ENCODE measurements around the gene CDK18.

Gene CDK18

DNA sequence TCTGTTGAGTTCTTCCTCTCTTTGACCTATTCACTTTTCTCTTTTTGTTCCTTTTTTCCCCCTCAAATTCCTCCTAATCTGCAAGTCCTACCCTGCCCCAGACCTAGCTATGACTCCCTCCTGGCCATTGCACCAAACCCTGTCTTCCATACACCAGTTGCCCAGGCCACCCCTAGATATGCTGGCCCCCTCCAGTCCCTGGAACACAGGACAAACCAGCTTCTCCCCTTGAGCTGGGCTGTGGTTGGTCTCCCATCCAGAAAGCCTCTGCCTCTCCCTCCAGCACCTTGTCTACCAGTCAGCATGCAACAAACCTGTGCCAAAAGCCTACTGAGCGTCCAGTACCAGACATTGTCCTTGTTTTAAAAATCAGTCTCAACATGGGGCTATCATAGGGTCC is 68.0 kb downstream of the CDK18 start:
- Mint-ChIP-seq H3K4me3 (no peak overlapping the region), H3K9me3 (no peaks in the 10 kb centered on the region), H3K27ac (no peak overlapping the region), H3K27me3 (ENCODE audit: low read depth, poor library complexity) (peaks cover 92% of the 10 kb centered on the region), H3K4me1 (peaks cover 22% of the 10 kb centered on the region), H3K36me3 (ENCODE audit: low read depth) (no peaks in the 10 kb centered on the region)
- TF ChIP-seq, protein P1, sequence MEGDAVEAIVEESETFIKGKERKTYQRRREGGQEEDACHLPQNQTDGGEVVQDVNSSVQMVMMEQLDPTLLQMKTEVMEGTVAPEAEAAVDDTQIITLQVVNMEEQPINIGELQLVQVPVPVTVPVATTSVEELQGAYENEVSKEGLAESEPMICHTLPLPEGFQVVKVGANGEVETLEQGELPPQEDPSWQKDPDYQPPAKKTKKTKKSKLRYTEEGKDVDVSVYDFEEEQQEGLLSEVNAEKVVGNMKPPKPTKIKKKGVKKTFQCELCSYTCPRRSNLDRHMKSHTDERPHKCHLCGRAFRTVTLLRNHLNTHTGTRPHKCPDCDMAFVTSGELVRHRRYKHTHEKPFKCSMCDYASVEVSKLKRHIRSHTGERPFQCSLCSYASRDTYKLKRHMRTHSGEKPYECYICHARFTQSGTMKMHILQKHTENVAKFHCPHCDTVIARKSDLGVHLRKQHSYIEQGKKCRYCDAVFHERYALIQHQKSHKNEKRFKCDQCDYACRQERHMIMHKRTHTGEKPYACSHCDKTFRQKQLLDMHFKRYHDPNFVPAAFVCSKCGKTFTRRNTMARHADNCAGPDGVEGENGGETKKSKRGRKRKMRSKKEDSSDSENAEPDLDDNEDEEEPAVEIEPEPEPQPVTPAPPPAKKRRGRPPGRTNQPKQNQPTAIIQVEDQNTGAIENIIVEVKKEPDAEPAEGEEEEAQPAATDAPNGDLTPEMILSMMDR (IDR thresholded peaks at IDR 0.05), result no peak
- DNase-seq, result no peak

DNA sequence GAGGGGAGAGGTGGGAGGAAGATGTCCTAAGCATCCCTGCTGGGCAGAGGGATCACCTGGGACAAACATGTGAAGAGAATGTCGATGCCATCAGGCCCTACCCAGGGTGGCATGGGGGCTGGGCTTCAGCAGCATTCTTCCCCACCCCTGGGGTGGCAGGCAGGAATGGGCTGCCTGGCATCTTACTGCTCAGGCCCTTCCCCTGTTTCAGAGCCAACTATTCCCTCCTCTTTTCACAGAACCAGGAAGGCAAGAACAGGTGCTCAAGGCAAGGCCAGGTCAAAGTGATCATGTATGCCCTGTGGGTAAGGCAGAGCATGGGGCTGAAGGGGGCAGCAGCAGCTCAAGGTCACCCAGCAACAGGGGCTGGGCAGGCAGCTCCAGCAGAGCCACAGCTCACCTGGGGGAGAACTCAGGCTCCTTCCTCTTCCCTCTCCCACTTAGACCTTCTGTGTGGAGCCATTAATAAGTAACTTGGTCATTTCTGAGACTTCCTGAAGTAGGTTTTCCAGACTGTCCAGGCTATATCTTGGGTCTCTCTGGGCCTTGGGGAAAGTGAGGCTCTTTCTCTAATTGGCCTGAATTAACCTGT is 70.9 kb downstream of the CDK18 start:
- Mint-ChIP-seq H3K27me3 (ENCODE audit: low read depth, poor library complexity) (peaks cover 85% of the 10 kb centered on the region), H3K27ac (no peak overlapping the region), H3K9me3 (no peaks in the 10 kb centered on the region), H3K4me3 (no peak overlapping the region), H3K36me3 (ENCODE audit: low read depth) (no peaks in the 10 kb centered on the region), H3K4me1 (peaks cover 27% of the 10 kb centered on the region)
- TF ChIP-seq, protein P1 (IDR thresholded peaks at IDR 0.05), result no peak
- no peak for DNase-seq

DNA sequence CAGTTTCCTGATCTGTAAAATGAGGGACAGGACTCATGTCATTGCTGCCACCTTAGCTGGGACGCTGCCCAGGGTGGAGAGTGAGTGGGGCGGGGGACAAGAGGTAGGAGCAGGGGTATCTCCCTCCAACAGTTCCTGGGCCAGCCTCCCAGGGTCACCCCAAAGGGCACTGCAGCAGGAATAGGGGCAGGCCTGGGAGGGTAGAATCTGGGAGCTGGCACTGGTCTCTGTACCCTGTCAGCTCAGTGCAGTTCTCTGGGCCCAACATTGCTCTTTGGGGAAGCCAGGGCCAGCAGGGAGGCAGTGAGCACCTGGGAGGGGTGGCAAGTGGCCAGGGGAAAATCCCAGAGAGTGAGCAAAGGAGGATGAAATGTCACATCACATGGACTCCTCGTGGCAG is 71.5 kb downstream of the CDK18 start:
- Mint-ChIP-seq H3K27ac (no peak overlapping the region), H3K9me3 (no peaks in the 10 kb centered on the region), H3K4me1 (peaks cover 27% of the 10 kb centered on the region), H3K27me3 (ENCODE audit: low read depth, poor library complexity) (peaks cover 83% of the 10 kb centered on the region), H3K36me3 (ENCODE audit: low read depth) (no peaks in the 10 kb centered on the region), H3K4me3 (no peak overlapping the region)
- DNase-seq, result no peak
- TF ChIP-seq, protein P1 (IDR thresholded peaks at IDR 0.05), result no peak

DNA sequence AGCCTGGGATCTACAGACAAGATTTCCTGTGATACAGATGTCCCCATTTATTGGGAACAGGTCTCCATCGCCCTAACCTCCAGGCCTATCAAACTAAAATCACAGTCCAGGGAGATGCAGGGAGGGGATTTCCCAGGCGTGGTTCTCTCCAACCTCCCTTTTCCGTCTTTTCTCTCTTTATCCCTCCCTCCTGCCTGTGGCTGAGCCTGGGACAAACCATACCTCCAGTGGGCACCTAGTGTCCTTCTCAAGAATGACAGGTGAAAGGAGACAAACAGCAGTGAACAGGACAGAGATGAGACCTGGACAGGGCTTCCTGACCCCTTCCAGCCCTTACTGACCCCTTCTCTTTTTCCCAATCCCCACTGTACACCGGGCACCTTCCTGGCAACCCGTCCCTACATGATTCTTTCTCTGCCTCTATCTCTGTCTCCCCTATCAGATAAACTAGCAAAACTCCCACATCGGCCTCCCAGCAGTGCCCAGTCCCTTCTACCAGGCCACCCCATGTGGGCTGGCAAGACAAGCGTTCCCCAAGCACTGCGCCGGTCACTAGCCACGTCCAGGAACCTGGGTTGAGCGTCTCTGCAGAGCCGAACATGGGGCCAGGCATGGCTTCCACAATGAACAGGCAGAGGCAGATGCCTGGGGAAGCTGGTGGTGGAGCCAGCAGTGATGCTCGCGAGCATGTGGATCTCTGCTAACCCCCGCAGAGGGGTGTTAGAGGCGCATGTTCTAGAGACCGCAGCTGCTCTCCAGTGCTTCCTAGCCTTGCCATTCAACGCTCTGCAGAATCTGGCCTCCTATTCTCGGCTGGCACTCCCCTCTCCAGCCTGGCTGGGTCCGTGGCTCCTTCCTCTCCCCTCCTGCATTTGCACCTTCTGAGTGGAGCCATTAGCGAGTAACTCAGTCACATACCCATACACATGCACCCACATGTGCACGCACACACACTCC is 72.6 kb downstream of the CDK18 start:
- H3K36me3 Mint-ChIP-seq (ENCODE audit: low read depth), result no peaks in the 10 kb centered on the region
- TF ChIP-seq, protein P1 (IDR thresholded peaks at IDR 0.05), result no peak
- no peak overlapping the region for H3K27ac Mint-ChIP-seq
- H3K27me3 Mint-ChIP-seq (ENCODE audit: low read depth, poor library complexity), result peaks cover 84% of the 10 kb centered on the region
- no peak for DNase-seq
- peaks cover 18% of the 10 kb centered on the region for H3K4me1 Mint-ChIP-seq
- H3K9me3 Mint-ChIP-seq, result no peaks in the 10 kb centered on the region
- H3K4me3 Mint-ChIP-seq, result no peak overlapping the region

DNA sequence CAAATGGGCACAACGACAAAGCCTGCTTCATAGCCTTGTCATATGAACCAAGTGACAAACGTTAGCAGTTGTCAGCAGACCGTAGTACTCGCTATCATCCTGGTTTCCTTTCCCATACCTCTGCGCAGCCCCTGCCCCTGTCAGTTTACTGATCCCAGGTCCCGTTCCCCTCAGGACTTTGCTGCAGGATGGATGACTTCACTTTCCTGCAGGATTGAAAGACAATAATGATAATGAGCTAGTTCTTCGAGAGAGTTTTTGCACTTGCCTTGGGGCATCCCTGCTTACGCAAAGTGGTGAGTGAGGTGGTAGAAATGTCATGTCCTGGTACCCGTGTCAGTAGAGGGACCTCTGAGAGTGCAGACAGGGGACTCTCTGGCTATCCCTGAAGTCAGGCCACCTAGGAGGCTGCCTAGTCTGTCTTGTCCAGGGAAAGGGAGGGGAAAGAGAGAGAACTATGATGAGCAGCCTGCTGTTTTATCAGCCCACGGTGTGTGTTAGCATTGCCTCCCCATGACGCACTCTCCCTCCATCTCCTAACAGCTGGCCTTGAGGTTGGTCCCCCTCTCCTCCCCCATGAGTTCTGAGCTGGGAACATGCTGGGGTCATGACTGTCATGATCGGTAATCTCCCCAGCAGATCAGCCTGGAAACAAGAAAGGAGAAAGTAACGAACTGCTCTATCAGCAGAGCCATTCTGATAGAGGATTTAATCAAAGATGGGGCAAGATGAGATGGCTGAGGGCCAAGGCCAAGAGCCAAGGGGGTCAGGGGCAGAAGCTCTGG is 73.6 kb downstream of the CDK18 start:
- DNase-seq, result no peak
- Mint-ChIP-seq H3K27ac (no peak overlapping the region), H3K4me3 (no peak overlapping the region), H3K36me3 (ENCODE audit: low read depth) (no peaks in the 10 kb centered on the region), H3K4me1 (peaks cover 11% of the 10 kb centered on the region), H3K9me3 (no peaks in the 10 kb centered on the region), H3K27me3 (ENCODE audit: low read depth, poor library complexity) (peaks cover 74% of the 10 kb centered on the region)
- TF ChIP-seq, protein P1 (IDR thresholded peaks at IDR 0.05), result no peak
